ENCODE measurements around the gene GBF1.

GBF1 gene

DNA sequence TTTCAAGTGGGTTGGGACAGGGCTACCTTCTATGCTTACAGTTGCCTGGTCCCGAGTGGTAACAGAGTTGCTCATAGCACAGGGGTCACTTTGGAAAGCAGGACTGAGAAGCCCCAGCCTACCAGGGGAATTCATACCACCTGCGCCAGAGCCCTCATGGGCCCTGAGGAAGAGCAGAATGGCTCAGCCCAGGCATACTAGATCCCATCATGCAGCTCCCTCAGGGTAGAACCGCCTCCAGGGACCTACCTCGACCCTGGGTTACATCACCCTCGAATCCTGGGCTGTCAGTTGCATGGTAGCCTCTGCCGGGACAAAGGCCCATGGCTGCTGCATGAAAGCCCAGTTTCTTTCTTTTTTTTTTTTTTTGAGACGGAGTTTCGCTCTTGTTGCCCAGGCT lies 184.1 kb downstream of the GBF1 start:
- DNase-seq: no peak

DNA sequence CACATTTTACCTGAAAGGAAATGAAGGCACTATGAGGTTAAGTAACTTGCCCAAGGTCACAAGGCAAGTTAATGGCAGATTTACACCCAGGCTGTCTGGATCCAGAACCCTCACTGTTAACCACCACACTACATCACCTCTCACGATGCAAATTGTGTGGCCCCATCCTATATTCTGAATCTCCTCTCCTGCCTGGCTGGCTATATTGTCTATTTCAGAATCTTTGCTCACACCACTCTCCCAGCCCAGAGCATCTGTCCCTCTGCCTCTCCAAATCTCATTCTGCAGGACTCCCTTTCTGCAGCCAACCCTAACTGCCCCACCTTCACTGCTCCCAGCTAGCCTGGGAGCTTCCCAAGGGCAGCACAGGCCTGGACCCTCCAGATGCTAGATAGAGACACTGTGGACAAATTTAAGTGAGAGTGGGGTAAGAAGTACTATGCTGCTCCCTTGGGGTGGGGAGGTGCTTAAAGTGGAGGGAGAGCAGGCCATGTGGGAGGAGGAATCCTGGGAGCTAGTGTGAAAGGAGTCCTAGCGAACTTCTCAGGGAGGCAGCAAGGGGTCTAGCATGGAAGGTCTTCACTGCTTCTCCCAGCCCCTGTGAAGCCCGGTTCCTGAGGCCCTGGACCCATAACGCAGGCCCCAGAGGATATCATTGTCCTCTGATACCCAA lies 186.3 kb downstream of the GBF1 start:
- peak; percentile 41 for DNase-seq
